GM11168 (cell line): Measurements from ENCODE around the gene PPFIA1.
"Not testable (repeated sequence)": the region's sequence is repeated elsewhere in the genome, so short reads cannot be mapped to it uniquely, and the experiment has no call there.

Experiments used
- in situ Hi-C: fragments of 300-500 bp; cut with MboI; formaldehyde crosslinking; loops from one replicate; pipeline ENCODE4 v1.12.0; 2022; ENCODE audit warnings: low sequenced_read_pairs; ENCODE audit not compliant: unreplicated experiment

The PPFIA1 gene

GRCh38 chr11:70381872-70382861 lies 111.7 kb downstream of the PPFIA1 start:
- in situ Hi-C loops, result no loop called here

- in situ Hi-C loops, result no loop called here
These were observed 113.4 kb downstream of the PPFIA1 start for GRCh38 chr11:70383664-70384565.

GRCh38 chr11:70384566-70385152 lies 114.2 kb downstream of the PPFIA1 start:
- in situ Hi-C loops, result no loop called here

DNA sequence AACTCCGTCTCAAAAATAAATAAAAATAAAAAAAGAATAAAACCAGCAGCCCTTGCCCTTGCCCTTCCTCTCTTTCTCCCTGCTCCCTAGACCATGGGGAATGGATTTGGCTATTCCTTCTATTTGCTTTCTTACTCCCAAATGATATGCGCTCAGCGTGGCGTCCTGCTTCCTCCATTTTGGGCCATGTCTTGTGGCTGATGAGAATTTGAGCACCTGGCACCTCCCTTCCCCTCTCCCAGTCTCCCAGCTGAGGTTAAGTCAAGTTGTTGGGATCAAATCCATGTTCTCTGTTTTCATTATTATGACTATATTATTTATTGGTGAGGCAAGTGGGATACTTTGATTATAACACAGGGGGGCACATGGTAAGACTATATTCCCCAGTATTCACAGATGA lies 117.1 kb downstream of the PPFIA1 start:
- in situ Hi-C loops, result no loop called here

- in situ Hi-C loops, result no loop called here
These were observed 118.7 kb downstream of the PPFIA1 start for GRCh38 chr11:70389201-70389600.

DNA sequence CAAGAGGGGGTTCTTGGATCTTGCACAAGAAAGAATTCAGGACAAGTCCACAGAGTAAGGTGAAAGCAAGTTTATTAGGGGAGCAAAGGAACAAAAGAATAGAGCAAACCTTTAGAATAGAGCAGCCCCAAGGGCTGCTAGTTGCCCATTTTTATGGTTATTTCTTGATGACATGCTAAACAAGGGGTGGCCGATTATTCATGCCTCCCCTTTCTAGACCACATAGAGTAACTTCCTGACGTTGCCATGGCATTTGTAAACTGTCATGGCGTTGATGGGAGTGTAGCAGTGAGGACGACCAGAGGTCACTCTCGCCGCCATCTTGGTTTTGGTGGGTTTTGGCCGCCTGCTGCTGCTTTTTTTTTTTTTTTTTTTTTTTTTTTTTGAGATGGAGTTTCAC lies 120.4 kb downstream of the PPFIA1 start:
- in situ Hi-C loops, result not testable (repeated sequence)

DNA sequence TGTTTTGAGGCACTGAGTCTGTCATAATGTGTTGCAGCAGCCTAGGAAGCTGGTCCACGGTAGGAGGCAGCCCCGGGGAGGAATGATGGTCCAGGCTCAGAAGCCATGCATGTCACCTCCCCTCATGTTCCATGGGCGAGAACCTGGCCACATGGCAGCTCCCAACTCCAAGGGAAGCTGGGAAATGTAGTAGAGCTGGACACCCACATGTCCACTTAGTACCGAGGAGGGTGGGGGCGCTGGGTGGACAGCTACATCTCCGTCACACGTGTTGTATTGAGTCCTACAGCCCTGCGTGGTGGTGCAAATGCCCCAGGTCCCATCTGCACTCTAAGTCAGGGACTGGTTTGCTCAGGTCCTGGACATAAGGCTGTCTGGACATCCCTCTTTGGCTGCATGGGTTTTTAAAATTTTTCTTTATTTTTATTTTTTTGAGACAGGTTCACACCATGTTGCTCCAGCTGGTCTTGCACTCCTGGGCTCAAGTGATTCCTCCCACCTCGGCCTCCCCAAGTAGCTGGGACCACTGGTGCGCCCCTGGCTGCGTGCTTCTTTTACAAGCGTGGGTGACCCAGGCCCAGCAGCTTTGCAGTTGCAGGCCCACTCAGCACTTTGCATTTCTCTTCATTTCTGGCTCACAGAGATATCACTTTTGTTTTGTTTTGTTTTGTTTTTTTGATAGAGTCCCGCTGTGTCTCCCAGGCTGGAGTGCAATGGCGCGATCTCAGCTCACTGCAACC lies 123.9 kb downstream of the PPFIA1 start:
- in situ Hi-C loops, result no loop called here

GRCh38 chr11:70397336-70397982 lies 127.0 kb downstream of the PPFIA1 start:
- in situ Hi-C loops, result no loop called here

DNA sequence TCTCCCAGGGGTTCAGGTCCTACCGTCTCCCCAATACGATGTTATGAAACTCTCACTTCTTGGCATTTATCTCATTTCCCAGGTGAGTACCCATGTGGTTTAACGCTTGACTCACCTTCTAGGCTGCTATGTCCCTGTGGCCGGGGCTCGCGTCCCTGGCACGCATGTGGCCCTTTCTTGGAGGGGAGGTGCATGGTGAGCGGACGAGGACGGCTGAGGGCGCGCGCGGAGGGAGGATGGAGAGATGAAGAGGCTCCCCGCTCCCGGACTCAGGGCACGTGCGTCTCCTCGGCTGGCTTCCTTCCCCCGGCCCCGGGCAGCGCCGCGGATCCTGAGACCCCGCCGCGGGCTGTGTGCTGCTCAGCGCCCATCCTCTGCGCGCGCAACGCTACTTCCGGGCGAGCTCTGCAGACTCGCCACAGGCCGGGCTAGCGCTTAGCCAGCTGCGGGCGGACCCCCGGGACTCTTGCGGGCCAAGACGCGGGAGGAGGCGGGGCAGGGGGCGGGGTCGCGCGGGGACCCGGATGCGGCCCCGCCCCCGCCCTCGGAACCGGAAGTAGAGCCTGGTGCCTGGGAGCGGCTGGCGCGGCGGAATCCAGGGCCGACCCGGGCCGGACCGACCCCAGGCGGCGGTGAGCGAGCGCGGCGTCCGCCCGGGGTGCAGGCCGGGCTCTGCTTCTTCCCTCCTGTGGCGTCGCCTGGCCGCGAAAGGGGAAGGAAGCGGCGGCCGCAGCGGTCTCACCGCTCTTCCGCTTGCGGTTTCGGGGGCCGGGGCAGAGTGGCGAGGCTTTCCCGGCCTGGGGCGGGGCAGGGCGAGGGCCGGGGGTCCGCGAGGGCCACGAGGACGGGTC lies 127.7 kb downstream of the PPFIA1 start, which contains the start of gene CTTN:
CTTN (plus strand) TSS at position 547 of the 851 bp plus-strand sequence. CDS start 8,769 bp downstream, outside the sequence.
- in situ Hi-C loops, result no loop called here

DNA sequence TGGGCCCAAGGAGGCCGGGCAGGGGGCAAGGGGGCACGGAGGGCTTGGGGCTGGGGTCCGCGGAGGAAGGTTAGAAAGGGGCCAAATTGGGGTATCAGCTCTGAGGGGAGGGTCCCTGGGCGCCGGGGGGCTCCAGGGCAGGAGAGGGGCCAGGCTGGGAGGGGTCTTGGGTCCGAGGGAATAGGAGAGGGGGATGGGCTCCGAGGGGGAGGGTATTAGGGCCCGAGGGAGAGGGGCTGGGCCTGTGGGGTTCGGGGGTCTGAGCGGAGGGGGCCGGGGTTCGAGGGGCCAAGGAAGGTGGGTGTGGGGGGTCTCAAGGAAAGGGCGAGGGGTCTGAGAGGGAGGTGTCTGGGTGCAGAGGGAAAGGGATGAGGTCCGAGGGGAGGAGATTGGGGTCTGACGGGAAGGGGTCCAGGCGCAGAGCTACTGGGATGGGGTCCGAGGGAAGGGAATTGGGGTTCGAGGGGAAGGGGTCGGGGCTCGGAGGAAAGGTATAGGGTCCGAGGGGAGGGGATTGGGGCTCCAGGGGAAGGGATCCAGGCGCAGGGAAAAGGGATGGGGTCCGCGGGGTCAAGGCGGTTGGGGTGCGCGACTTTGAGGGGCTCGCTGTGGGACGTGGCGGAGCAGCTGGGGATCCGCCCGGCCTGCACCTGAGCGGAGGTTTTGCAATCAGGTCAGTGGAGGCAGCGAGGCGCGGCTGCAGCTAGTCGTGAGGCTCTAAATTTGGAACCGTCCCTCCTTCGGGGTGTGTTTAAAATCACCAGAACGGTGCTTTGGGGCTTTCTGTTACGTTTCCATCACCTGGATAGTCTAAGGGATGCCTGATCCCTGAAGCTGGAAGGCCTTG lies 128.6 kb downstream of the PPFIA1 start:
- in situ Hi-C loops, result no loop called here

- in situ Hi-C loops, result no loop called here
These were observed 129.2 kb downstream of the PPFIA1 start for GRCh38 chr11:70399681-70400112.

DNA sequence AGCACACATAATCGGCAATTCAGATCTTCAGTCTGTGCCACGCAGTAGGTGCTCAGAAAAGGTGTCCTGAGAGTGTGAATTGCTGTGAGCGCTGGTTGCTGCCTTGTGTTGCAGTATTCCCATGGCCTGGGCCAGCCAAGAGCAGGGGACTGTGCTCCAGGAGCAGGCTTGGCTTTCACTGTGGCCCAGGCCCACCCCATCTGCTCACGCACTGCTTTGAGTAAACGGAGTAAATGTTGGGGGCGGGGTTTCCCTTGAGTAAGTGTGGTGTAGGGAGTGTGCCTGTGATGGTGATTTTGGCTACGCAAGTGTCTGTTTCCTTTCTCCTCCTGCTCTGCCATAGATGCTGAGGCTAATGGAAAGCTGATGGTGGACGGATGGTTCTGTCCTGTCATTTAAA lies 130.2 kb downstream of the PPFIA1 start:
- in situ Hi-C loops, result no loop called here

DNA sequence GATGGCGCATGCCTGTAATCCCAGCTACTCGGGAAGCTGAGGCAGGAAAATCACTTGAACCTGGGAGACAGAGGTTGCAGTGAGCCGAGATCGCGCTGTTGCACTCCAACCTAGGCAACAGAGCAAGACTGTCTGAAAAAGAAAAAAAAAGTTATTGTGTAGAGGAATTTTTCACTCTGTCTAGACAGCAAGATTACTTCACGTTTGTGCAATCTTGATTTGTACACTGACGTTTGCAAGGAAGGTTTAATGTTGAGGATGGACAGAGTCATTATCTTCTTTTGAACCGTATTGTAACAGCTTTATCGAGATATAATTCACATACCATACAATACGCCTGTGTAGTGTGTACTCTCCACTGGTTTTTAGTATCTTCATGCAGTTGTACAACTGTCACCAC lies 131.5 kb downstream of the PPFIA1 start:
- in situ Hi-C loops, result no loop called here

- in situ Hi-C loops, result no loop called here
These were observed 132.2 kb downstream of the PPFIA1 start for GRCh38 chr11:70402685-70403084.

DNA sequence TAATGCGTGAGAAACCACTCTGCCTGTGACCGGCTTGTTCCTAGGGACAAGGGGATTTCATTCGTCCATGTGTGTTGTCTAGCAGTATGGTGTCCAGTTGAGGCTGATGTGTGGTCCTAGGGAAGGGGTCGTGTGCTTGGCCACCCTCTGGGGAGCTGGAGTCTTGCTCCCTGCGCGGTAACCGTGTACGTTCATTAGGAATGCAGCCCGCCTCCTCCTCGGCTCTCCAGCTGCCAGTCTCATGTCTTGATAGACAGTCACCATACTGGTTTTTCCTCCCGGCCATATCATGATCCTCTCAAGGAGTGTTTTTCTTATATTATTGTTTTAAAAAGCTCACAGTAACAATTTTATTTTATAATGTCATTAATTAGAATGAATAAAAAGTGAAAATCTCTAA lies 133.8 kb downstream of the PPFIA1 start:
- in situ Hi-C loops, result no loop called here

DNA sequence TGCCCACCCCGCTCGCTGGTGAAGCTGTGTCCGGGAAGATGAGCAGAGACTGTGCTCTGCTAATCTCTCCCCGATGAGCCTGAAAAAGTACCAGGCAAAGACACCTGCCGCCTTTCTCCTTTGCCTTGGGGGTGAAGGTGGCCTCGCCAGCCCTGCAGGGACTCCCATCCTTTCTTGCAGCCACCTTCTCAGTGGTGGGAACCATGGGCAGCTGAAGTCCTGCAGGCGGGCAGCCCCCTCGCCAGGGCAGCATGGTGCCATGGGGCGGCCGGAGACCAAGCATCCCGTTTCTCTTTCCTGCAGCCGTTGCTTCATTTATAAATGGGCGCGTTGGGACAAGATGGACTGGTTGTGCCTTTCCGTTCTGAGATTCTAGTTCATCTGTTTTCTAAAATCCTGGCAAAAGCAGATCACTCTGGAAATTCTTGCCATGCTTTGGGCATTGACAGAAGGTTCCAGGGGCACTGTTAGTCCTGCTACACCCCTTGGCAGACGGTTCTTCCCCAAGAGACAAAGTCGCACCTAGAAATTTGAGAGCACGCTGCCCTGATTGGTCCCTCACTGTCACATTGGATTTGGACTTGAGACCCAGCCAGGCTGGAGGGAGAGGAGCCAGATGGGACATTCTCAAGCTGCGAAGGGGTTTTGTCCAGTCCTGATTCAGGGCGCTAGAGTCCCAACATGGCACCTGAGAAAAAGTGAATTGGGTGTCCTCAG lies 135.3 kb downstream of the PPFIA1 start:
- in situ Hi-C loops, result no loop called here

- in situ Hi-C loops, result no loop called here
These were observed 136.6 kb downstream of the PPFIA1 start for GRCh38 chr11:70407121-70407520.
